LHCN-M2 (cell line): ENCODE results near the gene HES1. TPM values are rescaled to one million over a fixed set of nuclear protein-coding genes. Genes with fewer than 3 reads are reported as not detected.
"Not testable (repeated sequence)": the region's sequence is repeated elsewhere in the genome, so short reads cannot be mapped to it uniquely, and the experiment has no call there.

Experiments used
- DNase-seq: peaks from one replicate; pipeline ENCODE4 v3.0.0-alpha.2; 2012; ENCODE audit warnings: low read depth
- total RNA-seq: library from RNA; depleted of rRNA; stranded (reverse); fragments of >200 nt; gene quantifications from 2 replicates; pipeline ENCODE4 v1.2.3, GENCODE V29; 2014

Gene HES1
- total RNA-seq, 1 experiment from 2014 or later: 0.52 TPM

DNA sequence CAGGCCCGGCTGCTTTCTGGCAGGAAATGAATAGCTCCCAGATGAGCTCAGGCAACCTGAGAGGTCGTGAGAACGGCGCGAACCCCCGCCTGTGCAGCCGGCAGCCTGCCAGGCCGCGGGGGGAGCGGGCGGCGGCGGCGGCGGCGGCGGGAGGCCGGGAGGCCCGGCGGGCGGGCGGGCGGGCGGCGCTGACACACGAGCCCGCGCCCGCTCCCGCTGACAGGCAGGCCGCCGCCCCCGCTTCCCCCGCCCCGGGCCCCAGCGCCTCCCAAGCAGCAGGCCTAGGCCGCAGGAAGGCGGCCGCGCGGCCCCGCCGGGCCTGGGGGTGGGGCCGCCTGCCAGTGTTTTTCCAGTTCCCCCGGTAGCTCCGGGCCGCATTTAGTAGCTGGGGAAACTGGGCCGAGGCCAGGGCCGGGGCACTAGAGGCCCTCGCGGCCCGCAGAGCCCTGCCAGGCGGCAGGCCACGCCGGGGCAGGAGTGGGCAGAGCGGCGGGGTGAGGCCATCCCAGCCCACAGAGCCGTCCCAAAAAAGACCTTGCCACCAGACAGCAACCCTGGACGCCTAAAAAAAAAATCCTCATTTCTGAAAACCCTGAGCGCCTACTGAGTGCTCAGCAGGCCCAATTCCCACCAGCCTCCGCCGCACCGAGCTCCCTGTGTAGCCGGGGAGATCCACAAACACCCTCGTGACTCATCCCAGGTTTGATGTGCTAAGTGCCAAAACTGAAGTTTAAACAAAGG is 5.6 kb downstream of the HES1 start:
- peak; percentile 64 for DNase-seq

DNA sequence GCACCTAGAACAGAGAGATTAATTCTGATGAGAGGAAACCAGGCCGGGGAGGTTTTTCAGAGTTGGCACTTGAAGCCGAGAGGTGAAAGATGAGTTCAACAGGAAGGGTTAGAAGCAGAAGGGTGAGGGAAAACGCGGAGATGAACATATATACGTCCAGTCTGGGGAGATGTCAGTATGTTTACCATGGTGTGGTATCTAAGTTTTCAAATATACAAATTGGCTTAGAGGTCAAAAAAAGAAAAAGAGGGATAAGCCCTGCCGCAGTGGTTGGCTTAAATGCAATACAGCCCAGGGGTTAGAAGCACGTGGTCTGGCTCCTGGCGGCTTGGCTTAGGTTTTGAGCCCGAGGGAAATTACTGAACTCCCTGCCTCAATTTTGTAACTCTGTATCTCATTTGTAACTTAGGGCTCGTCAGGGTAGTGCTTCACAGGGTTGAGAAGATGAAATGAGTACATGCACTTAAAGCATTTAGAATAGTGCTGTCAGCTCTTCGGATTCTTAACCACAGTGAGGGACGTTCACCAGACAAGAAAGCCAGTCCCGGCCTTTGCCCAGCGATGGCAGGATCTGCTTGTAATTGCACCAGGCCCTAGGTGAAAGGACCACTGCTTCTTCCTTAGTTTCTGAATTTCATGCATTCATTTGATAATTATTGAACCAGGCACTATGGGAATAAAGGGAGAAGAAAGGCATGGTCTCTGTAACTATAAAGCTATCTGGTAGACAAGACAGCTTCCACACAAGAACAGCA is 6.4 kb downstream of the HES1 start:
- DNase-seq: no peak

- DNase-seq: no peak
Measured at GRCh38 chr3:194145702-194146101, 9.8 kb downstream of the HES1 start.

DNA sequence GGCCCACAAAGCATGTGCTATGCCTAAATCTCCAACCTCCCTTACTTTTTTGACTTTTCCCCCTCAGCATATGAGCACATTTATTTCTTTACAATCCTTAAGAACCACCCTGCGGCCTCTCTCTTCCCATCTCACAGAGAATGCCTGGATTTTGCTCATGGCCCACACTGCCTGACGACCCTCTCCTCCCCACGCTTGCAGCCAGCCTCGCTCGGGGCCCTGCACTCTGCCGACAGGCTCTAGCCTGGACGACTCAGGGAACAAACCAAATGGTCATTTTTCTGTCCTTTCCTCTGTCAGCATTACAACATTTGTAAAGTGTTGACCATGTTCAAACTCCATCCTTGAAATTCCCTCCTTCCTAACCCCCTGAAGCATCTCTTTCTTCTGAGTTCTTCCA is 11.7 kb downstream of the HES1 start:
- no peak for DNase-seq

DNA sequence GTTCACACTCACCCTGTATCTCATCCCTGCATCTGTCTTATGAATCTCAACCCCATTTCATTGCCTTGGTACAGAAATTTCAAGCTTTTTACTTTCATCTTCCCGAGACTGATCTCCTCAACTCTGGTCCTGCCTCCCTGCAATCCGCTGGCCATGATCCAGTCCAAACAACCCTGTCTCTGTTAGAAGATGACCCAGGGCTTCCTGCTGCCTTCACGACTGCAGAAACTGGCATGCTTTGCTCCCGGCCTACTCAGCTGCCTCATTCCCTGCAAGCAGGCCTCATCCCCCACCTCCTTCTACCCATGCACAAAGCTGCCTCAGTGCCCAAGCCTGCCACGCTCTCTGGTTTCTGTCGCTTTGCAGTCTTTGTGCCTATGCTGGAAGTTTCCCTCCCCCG is 12.4 kb downstream of the HES1 start:
- DNase-seq: peak; percentile 4

DNA sequence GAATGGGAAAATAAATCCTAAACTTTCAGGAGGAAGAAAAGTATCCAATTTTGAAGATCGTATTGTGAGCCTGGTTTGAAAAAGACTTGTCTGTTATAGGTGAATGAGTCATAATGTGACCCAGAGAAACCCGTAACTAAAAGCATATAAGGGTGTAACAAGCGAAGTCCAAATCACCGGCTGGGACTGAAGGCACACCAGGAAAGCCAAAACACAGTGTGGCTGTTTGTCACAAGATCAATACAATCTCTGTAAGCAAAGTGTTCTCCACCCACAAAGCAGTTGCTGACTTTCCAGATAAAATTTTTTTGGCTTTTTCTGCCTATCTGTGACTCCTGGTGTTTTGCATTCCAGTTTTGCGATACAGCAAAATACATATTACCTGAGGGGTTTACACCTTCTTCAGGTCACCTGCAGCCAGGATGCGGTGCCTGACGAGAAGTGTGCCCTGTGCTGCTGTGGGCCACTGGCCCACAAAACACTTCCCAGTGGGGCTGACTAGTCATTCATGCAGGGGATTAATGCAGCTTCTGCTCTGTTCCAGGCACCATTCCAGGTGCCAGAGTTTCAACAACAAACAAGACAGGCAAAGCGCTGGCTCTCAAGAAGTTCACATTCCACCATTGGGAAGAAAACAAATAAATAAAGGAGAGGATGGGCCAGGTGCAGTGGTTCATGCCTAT is 14.4 kb downstream of the HES1 start:
- no peak for DNase-seq

- not testable (repeated sequence) for DNase-seq
Measured at GRCh38 chr3:194150935-194151302, 15.0 kb downstream of the HES1 start.

DNA sequence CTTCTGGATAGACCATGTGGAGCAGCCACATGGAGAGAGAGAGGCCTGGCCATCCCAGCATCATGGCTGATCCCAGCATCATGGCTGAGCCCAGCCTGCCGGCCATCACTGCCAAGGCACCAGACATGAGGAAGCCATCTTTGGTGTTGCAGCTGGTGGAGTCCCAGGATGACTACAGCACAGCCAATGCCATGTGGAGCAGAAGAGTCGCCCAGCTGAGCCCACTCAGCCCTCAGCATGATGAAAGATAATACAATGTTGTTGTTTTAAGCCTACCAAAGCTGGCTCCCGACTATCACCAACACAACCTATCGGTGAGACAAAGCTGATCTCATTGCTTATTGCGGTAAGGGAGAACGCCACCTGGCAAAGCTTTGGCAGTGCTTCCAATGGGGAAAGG is 18.4 kb downstream of the HES1 start:
- no peak for DNase-seq

DNA sequence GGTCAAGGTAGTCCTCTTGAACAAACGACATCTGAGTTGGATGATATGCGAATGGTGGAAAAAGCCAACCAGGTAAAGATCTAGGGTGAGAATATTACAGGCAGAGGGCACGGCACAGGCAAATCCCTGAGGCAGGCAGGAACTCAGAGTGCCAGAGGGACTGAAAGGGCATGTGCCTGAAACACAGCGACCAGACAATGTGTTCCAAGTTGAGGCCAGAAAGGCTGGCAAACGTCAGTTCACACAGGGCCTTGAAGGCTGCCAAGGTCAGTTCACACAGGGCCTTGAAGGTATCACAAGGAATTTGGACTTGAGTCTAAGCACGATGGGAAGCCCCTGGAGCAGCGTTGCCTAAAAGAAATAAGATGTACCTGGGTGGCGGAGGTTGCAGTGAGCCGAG is 20.1 kb downstream of the HES1 start:
- DNase-seq: no peak

DNA sequence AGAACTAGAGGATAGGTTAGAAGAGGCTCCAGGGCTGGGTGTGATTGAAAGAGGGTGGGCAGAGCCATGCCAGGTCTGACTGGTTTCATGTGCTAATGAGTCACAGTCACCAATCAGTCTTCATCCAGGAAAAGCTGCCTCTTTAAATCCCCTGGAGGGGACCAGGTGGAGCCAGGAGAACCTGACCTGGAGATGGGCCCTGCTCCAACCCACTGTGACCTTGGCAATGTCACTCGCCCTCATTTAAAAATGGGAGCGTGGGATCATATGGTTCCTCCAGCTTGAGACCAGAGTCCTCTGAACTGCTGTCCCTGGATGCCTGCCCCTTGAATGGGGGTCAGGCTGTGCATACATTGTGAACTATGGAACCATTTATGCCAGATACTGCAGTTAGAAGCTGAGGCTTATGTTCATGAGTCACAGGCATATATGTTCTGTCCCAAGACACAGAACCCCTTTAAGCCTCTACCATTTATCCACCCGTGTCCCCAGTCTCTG is 23.0 kb downstream of the HES1 start:
- DNase-seq: no peak

DNA sequence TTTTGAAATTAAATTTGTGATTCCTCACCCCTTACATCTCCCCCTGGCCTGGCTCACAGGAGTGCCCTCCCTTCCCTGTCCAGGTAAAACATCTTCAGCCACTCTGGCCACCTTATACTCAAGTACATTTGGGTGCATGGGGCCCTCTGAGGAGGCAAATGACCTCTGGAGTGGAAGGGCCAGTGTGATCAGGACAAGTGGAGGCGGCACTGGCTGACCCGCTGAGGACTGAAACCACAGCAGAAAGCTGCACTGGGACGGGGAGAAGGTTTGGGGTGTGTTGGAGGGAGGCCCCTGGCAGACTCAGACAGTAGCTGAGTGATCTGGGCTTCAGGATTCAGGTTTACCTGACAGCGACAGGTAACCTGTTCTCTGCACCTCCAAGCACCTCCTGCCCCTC is 24.2 kb downstream of the HES1 start:
- DNase-seq: no peak

GRCh38 chr3:194161131-194162045 is 25.4 kb downstream of the HES1 start:
- no peak for DNase-seq

DNA sequence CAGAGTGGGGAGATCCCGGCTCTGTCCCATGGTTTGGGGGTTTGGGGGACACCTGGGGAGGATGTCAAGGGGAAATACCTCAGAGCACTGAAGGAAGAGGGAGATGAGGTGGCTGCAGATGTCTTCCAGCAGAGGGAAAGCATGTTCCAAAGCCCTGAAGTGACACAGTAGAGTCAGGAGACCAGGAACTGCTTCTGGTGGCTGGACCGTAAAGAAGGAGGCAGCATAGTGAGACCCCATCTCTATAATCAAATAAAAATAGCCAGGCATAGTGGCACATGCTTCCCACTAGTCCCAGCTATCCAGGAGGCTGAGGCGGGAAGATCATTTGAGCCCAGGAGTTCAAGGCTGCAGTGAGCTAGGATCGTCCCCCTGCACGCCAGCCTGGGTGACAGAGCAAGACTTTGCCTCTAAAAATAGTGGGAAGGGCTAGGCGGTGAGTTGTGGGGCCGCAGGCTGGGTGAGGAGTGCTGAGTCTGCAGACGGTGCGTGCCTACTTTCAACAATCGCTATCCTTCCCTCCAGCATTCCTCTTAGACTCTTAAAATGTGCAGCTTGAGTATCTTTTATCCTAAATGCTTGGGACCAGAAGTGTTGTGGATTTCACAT is 26.2 kb downstream of the HES1 start:
- DNase-seq: no peak

DNA sequence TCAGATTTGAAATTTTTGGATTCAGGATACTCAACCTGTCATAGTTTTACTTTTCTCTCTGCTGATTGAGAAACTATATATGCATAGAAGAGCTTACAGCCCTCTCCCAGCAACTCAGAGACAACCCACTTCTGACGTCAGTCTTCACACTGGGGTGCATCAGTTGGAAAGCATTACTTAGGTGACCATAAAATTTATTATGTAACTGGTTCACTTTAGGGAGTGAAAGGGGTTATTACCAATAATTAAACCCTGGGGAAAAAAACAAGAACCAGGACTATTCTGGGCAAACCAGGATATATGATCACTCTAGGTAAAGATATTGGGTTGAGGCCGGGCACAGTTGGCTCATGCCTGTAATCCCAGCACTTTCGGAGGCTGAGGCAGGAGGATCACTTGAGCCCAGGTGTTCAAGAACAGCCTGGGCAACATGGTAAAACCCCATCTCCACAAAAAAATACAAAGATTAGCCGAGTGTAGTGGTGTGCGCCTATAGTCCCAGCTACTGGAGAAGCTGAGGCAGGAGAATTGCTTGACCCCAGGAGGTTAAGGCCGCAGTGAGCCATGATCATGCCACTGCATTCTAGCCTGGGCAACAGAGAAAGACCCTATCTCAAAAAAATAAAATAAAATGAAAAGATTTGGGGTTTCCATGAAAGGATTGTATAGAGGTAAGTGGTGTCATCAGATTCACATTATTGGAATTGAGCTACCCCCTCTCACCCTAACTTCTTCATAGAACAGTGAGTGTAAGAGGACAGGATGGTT is 27.1 kb downstream of the HES1 start:
- DNase-seq: no peak

- no peak for DNase-seq
Measured at GRCh38 chr3:194163697-194164096, 27.7 kb downstream of the HES1 start.

DNA sequence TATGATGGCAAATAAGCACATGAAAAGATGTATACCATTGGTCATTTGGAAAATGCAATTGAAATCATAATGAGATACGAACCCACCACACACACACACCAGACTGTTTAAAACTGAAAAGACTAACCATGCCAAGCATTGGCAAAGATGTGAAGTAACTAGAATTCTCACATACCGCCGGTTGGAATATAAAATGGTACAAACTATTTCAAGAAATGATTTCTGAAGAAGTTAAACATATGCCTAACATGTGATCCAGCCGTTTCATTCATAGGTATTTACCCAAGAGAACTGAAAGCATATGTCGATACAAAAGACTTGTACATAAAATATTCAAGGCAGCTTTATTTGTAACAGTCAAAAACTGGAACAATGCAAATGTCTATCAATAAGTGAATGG is 28.9 kb downstream of the HES1 start:
- no peak for DNase-seq

DNA sequence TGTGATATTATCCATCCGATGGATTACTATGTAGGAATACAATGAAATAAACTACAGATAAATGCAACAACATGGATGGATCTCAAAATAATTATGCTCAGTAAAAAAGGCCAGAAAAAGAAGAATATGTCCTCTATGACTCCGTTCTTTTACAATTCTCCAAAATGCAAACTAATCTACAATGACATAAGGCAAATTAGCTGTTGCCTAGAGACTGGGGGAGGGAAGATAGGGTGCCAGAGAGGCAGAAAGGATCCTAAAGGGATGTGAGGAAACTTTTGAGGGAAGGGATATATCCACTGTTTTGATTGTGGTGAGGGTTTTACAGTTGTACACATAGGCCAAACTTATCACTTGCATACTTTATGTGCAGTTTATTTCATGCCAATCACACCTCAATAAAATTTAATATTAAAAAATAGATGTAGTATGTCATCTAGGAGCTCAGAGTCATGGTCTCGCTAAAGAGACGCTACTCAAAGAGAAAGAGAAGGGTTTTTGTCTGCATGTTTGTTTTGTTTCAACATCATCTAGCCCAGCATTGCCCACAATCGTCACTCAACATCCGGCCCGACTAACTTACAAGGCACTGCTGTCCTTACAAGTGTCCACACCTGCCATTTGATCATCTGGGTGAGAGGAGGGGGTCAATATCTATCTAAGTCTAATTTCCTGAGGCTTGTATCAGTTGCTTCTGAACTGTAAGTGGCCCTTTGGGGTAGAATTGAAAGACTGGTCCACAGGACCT is 29.5 kb downstream of the HES1 start:
- no peak for DNase-seq

DNA sequence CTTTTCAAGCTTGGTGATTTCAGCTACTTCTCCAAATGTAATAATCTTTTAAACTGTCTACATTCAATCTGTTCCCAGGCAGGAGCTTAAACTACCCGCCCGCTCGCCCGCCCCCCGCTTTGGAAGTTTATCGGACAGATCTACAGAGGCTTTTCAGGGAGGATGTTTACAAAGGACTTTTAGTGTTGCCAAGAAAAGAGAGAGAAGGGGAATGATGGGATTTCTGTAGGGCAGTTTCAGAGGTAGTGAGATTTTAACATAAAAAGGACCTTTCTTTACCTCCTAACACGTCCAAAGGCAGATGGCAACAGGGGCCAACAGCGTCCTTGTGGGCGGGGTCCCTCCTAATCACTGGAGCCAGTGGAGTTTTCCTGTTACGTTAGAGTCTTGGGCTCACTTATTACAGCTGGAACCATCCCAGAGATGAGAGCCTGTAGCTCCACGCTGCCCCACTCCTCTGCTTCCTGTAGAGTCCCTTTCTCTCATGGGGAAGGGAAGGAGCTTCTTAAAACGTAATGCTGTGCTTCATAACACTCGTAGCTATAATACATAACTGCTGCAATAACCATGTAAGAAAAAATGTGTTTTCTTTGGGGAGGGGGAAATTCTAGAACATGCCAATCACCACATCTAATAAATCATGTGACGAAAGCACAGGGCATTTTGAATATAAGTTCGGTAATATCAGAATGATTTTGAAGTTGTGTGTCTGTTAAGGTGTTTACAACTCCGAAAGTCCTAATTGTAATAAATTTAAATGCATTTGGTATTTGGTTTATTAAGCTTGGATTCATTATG is 30.9 kb downstream of the HES1 start:
- no peak for DNase-seq
